ENCODE data around the gene CADM3. TPM values are rescaled to one million over a fixed set of nuclear protein-coding genes. Genes with fewer than 3 reads are reported as not detected.
A peak's percentile ranks its signal among the peaks of the same experiment; 100 is the strongest.

CADM3 gene, protein sequence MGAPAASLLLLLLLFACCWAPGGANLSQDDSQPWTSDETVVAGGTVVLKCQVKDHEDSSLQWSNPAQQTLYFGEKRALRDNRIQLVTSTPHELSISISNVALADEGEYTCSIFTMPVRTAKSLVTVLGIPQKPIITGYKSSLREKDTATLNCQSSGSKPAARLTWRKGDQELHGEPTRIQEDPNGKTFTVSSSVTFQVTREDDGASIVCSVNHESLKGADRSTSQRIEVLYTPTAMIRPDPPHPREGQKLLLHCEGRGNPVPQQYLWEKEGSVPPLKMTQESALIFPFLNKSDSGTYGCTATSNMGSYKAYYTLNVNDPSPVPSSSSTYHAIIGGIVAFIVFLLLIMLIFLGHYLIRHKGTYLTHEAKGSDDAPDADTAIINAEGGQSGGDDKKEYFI
- 5.3 TPM for total RNA-seq
- long read RNA-seq, transcript CADM3-202 (9 exons, 3,745 nt): major isoform, 15 of 16 reads
- long read RNA-seq, partial matches to known transcripts: 0 of 16 reads
- long read RNA-seq, other reads (novel, unspliced or antisense): 1 of 16 reads

DNA sequence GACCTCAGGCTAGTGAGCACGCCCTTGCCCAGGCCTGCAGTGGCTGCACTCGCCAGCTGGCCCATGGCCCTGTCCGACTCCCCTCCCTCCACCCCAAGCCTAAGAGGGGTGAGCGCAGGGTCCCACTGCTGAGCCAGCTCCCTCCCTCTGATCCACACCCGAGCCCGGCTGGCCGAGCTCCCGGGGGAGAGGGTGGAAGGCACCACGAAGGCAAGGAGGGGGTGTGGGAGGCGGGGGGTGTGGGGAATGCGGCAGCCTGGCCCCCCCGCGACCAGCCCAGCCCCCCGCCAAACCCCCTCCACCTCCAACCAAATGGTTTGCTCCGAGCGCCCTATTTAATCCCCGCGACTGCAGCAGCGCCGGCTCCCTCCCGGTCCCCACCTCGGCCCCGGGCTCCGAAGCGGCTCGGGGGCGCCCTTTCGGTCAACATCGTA, at the start of gene CADM3:
Gene CADM3 (plus strand): TSS at position 362 of the 434 bp plus-strand sequence. CDS start 151 bp downstream, outside the sequence.
- ATAC-seq (ENCODE audit: poor library complexity) (peak; percentile 57), DNase-seq (peak; percentile 53)
- intact Hi-C loops (cut with DNase I): no loop called here

DNA sequence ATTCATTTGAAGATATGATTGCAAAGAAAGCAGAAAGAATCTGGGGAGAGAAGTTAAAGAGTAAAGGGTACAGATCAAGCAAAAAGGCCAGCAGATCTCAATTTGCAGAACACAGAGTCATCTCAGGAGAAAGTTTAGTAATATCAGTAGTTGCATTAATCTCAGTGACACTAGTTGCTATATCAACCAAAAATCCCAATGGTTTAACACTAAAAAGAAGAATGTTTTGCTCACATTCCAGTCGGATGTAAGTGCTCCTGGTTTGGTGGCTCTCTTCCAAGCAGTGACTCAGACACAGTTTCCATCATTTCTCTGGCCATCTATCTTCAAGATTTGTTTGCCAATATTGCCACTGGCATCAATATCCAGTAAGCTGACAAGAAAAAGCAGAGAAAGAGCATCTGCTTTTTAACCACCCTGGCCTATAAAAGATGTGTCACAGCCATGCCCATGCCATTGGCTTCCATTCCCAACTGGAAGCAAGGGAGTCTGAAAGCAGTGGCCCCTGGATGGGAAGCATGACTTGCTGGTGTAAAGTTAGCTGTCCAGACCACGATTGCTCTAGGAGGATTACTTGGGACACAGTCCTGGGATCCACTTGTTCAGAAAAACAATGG, 49.3 kb upstream of the CADM3 start:
- ATAC-seq (ENCODE audit: poor library complexity): no peak
- intact Hi-C loops (cut with DNase I): no loop called here
- DNase-seq: no peak

DNA sequence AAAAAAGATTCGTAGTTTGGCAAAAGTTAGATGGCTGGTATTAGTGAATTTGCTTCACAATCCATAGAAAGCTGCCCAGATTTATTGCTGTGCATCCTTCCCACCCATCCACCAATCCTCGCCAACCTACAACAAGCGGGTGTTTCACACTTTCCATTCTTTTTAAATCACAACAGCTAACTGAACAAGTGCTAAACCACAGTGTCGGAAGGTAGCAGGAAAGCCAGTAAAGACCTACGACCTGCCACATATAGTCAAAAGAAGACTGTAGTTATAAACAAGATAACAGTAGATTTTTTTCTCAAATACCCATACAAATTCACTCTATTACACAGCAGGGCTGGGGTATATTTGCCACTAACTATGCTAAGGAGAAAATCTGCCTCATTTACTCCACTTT, 47.8 kb upstream of the CADM3 start:
- DNase-seq (no peak), ATAC-seq (ENCODE audit: poor library complexity) (no peak)
- intact Hi-C loops (cut with DNase I): no loop called here

DNA sequence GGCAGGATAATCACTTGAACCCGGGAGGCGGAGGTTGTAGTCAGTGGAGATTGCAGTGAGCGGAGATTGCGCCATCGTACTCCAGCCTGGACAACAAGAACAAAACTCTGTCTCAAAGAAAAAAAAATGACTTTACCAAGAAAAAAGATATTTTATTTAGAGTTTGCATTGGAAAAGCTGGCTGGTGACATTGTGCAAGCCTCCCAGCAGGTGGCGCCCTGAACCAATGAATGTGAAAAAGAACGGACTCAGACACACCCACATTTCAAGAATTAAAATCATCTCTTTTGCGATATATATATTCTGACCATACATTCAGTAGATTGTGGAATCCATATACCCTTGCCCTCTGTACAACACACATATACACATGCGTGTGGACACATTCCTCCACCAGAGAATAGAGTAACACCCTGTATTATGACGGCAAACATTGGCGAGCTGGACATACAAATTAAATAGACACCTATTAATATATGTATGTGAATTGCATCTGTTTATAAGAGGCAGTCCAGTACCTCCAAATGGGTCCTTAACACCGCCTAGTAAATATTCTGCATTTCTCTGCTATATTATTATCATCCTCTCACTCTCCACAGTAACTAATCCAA, 39.0 kb upstream of the CADM3 start:
- ATAC-seq (ENCODE audit: poor library complexity): no peak
- intact Hi-C loops (cut with DNase I): no loop called here

DNA sequence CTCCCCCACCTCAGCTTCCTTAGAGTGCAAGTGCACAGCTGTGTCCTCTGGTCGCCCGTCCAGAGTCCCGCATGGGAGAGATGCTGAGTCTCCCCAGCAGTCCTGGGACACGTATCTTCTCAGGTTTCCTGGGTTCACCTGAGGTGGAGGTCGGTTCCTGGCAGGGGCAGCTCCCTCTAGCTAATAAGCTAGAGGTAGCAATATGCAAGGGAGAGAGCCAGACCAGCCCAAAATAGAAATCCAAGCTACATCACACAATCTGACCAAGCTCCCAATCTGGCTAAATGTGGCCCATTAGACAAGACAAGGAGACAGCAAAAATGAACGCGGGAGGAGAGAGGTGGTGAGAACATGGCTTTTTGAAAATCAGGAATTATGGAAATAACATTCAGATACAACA, 30.9 kb upstream of the CADM3 start:
- no peak for ATAC-seq (ENCODE audit: poor library complexity)
- no peak for DNase-seq
- intact Hi-C loops (cut with DNase I): no loop called here

More for the DNA sequence above, 39.0 kb upstream of the CADM3 start:
- peak; percentile 68 for DNase-seq

DNA sequence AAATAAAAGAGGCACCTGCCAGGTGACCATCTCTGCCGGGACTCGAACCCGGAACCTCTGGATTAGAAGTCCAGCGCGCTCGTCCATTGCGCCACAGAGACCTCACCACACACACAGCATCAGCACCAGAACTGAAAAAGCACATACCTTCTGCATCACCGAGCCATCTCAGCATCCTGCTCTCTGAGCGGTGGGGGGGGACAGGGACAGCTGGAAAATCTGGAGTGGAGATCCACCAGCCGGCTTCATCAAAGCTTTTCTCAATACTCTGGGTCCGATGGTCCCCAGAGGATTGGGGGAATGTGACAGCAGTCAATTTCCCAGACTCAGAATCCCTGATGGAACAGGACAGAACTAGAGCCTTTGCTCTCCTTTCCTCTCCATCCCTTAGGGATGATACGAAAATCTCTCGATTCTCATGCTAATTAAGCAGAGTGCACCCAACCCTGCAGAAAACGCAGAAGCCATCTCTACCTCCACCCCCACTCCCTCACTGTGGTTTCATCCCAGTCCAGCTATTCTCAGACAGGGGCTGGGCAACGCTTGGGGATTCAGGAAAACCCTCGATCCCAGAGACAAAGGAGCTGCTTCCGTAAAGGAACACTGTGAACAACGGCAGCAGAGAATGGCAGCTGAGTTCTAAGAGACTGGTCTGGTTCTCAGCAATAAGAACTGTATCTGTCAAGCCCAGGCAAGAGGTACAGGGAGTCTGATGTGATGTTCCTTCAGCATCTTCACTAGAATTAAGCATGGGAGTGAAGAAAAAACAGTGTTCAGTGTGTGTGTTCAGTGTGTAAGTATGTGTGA, 29.6 kb upstream of the CADM3 start:
- no peak for ATAC-seq (ENCODE audit: poor library complexity)
- no peak for DNase-seq
- intact Hi-C loops (cut with DNase I): no loop called here

DNA sequence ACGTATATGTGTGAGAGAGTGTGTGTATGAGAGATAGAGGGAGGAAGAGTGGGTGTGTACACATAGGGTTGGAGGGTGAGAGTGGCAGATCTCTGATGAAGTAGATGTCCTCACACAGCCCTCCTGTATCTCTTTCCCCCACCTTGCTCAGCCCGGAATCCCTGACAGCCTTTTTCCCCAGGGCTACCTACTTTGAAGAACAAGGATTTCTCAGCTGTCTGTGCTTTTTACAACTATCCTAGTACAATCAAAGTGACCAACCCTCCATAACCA, 29.1 kb upstream of the CADM3 start:
- DNase-seq: no peak
- intact Hi-C loops (cut with DNase I): no loop called here
- no peak for ATAC-seq (ENCODE audit: poor library complexity)

DNA sequence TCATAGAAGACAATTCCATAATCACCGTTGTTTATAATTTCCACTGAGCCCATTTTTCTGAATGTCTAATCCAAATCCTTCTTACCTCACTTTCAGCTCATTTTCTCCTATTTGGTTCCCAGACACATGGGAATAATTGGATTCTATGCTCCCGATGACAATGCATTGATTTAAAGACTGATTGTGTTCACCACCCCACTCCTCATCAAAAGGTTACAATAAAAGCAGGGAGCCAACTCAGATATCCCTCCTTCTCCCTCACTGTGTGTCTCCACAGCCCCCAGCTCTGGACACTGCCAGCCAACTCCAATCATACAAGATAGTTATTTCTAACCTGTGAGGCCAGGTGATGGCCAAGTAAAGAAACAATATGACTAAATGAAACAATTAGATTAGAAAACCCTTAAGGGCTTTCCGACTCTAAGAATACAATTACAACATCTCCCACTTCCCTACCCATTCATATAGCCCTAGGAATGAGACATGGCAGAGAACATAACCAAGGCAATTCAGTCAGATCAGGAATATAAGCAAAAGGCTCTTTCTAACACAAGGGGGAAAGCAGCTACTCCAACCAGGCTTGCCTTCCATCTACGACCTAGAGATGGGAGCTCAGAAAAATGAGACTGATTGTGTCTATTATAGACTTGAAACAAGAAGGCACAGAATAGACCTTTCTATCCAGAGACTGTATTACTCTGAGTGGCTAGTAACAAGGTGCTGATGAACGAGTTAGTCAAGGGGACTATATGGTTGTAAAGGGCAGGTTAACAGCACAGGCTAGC, 28.5 kb upstream of the CADM3 start:
- intact Hi-C loops (cut with DNase I): no loop called here
- ATAC-seq (ENCODE audit: poor library complexity) (no peak), DNase-seq (no peak)

DNA sequence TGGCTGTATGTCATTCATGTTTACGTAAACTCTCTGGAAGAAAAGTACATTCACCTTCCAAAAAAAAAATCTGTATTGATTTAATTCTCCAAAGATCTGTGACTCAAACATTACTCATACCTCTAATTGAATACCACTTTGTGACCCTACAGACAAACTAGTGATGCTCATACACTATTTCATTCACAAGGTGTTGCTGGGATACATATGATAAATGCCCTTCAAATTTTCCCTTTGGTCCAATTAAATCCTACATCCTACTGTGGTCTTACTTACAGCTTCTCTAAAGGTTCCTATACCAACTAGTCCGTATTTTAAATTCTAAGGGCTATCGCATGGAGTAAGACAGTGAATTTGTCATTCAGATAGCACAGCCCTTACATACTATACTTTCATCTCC, 26.8 kb upstream of the CADM3 start:
- ATAC-seq (ENCODE audit: poor library complexity): no peak
- DNase-seq: no peak
- intact Hi-C loops (cut with DNase I): no loop called here

DNA sequence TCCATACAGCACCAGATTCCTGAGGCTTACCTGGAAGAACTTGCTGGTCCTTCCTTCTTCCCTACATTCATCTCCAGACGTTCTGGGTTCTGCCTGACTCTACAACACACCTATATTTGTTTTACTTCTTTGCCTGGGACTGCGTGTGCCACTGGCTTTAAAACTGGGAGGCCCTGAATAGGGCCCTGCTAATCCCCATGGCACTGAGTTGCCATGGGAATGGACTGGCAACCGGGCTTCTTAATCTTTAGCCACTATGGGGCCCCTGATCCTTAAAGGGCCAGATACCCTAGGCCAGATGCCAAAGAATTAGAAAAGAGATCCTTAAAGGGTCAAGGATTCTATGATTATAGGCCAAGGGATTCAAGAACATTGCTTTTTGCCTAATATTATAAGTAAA, 24.4 kb upstream of the CADM3 start:
- DNase-seq (no peak), ATAC-seq (ENCODE audit: poor library complexity) (no peak)
- intact Hi-C loops (cut with DNase I): no loop called here

DNA sequence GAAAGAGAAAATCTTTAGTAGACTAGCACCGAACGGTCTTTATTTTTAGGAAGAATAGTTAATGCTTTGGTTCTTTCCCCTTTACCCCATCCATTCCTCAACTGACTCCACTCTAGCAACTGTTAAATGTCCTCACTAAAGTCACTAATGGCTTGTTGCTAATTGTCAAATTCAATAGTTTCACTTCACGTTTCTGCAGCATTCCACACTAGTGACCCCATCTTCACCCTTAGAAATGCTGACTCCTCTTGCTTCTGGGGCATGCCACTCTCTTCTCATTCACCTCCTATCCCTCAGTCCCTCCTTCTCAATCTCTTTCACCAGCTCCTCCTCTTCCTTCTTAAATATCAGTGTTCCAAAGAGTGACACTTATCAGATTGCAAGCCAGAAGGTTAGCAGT, 19.4 kb upstream of the CADM3 start:
- ATAC-seq (ENCODE audit: poor library complexity): no peak
- no peak for DNase-seq
- intact Hi-C loops (cut with DNase I): no loop called here

DNA sequence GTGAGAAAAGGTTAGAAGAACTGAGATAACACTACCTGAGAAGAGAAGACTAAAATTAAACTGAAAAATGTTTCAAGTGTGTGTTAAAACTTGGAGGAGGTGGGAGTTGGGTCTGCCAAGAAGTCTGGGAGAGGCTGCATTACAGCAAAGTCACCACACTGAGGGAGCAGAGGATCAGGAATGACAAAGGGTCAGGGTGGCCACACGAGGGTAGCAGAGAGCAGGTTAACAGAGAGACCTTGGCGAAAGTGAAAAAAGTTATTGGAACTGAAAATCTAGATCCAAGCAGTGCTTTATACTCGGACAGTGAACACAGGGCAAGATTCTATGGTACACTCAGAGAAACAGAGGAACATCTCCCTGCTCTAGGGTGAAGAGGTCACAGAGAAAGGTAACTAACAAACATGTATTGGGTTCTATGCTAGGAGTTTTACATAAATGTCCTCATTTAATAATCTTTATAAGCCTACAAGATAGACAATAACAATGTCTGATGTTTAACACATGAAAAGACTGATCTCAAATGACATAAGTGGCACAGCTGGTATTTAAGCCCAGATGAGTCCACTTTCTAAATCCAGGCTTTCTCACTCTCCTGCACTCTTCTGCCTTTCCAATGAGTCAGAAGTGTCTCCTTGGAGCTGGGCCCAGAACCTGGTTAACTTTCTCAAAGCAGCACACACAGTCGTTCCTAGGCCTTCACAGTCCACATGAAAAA, 10.3 kb upstream of the CADM3 start:
- peak; percentile 99 for ATAC-seq (ENCODE audit: poor library complexity)
- peak; percentile 67 for DNase-seq
- intact Hi-C loops (cut with DNase I): no loop called here

DNA sequence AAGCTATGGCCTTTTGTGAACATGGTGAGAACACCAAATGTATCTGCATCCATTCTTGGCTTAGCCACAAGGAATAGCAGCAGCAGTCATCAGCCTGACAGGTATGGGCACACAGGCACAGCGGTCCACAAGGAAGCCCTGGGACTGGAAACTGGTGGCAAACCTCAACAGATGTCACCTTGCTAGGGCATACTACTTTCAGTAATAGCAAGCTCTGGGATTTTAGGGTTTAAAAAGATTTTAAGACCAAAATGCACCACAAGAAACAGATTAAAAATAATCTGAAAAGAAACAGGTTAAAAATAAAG, 9.7 kb upstream of the CADM3 start:
- no peak for ATAC-seq (ENCODE audit: poor library complexity)
- intact Hi-C loops (cut with DNase I): loop anchor here (2.0 kb wide), 1 partner anchor 51 kb away; no protein-coding TSS in a partner anchor
- no peak for DNase-seq

DNA sequence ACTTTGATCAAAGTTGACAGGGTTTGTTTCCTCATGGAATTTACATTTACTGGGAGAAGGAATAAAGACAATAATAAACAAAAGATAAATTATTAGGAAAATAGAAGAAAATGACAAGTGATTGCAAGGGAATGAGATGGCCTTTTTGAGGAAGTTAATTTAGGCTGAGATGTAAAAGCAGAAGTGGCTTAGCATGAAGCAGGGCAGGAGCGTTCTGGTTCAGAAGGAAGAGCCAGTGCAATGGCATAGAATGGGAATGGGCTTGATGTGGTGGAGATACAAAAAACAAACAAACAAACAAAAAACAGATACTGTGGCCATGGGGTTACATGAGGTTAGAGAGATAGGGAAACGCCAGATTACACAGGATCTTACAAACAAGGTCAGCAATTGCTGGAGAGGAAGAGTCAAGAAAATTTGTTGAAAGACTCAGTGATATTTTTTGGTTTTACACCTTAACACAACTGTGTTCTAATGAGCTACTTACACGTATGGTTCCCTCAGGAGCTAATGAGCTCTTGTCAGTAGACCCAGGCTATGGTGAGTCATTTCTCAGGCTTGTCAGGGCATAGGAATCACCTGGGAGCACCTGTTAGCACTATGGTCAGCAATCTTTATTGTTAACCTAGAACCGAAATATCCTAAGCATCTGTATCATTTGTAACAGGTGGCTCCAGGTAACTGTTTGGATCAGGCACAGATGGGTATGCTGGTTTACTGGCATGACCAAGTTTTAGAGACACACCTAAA, 8.7 kb upstream of the CADM3 start:
- ATAC-seq (ENCODE audit: poor library complexity): no peak
- intact Hi-C loops (cut with DNase I): loop anchor here (2.0 kb wide), 1 partner anchor 50 kb away; no protein-coding TSS in a partner anchor
- no peak for DNase-seq

DNA sequence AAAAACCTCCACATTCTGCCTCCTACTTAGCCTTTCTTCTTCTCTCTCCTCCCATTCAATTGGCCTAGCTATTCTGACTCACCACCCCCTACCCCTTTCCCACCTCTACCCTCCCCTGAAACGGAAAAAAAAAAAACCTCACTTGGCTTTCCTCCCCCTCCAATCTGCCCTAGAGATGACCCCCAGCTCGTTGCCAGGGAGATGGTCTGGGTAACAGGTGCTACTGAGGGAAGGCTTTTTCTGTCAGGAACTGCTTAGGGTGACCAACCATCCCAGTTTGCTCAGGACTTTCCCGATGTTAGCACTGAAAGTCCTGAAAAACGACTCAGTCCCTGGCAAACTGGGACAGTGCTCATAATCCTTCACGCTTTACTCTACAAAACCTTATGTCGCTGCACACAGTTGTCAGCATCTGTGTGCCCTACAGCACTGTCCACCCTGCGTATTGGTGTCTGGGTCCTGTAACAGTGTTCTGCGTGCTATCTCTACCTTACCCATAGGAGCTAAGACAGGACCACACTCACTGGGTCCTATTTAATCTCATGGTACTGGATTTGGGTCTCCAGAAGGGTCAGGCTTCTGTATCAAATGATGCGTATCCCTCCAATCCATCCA, 7.7 kb upstream of the CADM3 start:
- DNase-seq (no peak), ATAC-seq (ENCODE audit: poor library complexity) (no peak)
- intact Hi-C loops (cut with DNase I): loop anchor here (2.0 kb wide), 1 partner anchor 49 kb away; no protein-coding TSS in a partner anchor

DNA sequence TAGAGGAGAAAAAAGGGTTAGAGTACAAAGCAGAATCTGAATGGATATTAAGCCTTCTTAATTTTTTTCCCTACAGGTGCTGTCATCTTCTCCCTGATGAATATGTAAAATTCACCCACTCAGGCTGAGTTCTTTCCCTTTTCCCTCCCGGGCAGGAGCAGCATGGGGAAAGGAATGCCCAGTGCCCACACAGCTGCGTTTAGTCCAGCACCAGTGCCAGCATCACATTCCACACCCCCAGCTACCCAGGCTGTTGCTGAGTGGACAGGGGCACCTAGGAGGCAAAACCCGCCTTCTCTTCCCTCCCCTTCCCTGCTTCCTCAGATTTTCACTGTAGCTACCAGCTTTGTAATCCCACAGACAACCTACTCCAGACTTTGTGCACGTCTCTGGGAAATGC, 3.4 kb upstream of the CADM3 start:
- intact Hi-C loops (cut with DNase I): no loop called here
- ATAC-seq (ENCODE audit: poor library complexity) (no peak), DNase-seq (no peak)

DNA sequence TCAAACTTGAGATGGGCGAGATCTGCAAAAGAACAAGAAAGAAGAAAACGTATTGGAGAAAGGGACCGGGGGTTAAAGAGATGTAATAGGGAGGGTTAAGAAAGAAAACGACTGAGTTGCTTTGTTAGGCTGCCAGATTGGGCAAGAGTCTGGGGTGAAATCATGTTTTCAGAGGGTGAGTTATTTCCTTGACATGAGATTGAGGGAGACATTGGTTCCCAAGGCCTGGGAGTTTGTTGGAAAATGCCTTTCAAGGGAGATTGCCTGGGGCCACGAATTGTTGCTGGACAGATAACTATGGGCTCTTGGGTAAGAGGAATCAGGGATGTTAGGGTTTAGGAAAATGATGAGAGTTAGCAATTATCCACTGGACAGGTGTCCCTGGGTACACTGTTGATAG, 776 bp upstream of the CADM3 start:
- ATAC-seq (ENCODE audit: poor library complexity): no peak
- no peak for DNase-seq
- intact Hi-C loops (cut with DNase I): no loop called here

Measured in Right ventricle myocardium superior (tissue), 1 donor.